H54 (cell line): Measurements from ENCODE around the gene TXNRD2.

Experiments used
- DNase-seq: peaks from one replicate; pipeline ENCODE4 v3.0.0; 2011; ENCODE audit warnings: low spot score, mixed read lengths; ENCODE audit not compliant: insufficient read length
- FAIRE-seq: peaks from 3 replicates; lab custom pipeline; 2011; peaks lifted over from hg19 to GRCh38; lab: Jason Lieb, UNC
- POLR2A ChIP-seq: IDR thresholded peaks from 2 replicates; pipeline ENCODE4 v1.6.1; 2011; ENCODE audit warnings: low read depth, mild to moderate bottlenecking, low read length

Gene TXNRD2

DNA sequence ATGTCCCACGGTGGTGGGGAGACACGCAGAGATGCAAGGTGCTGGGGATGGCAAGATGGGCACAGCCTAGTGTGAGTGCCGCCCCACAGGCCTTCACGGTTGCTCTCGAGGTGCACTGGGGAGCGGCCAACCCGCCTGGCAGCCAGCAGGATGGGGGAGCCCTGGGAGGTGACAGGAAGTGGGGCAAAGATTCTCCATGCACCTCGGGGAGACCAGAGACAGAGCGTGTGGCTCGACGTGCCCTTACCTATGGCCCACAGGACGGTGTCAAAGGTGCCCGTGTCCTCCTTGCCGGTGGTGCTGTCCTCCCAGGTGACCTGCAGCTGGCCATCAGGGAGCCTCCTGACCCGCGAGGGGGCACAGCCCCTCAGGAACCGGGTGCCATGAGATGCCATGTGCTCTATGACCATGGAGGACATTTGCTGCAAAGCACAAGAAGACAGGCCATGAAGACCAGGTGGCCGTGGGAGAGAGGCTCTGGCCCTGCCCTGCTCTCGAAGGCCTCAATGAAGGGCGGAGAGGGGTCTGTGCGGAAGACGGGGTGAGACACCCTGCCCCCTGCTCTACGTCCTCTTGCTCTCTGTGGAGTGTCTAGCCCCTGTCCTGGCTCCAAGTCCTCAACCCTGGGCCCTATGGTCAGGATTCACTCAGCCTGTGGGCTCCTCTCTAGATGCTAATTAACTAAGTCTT is 46.3 kb downstream of the TXNRD2 start:
- no peak for TF ChIP-seq POLR2A
- FAIRE-seq (no peak), DNase-seq (no peak)

- TF ChIP-seq POLR2A, result no peak
- DNase-seq (no peak), FAIRE-seq (no peak)
These were observed 48.3 kb downstream of the TXNRD2 start for GRCh38 chr22:19893363-19893762.

GRCh38 chr22:19892925-19893324 is 48.7 kb downstream of the TXNRD2 start:
- no peak for TF ChIP-seq POLR2A
- DNase-seq (no peak), FAIRE-seq (no peak)

- TF ChIP-seq POLR2A, result no peak
- no peak for FAIRE-seq
These were observed 49.2 kb downstream of the TXNRD2 start for GRCh38 chr22:19892257-19892879.

GRCh38 chr22:19891317-19892256 is 50.0 kb downstream of the TXNRD2 start:
- FAIRE-seq, result no peak
- peak; percentile 69 for DNase-seq
- TF ChIP-seq POLR2A, result no peak

More at GRCh38 chr22:19892257-19892879, 49.2 kb downstream of the TXNRD2 start:
- DNase-seq, result no peak

DNA sequence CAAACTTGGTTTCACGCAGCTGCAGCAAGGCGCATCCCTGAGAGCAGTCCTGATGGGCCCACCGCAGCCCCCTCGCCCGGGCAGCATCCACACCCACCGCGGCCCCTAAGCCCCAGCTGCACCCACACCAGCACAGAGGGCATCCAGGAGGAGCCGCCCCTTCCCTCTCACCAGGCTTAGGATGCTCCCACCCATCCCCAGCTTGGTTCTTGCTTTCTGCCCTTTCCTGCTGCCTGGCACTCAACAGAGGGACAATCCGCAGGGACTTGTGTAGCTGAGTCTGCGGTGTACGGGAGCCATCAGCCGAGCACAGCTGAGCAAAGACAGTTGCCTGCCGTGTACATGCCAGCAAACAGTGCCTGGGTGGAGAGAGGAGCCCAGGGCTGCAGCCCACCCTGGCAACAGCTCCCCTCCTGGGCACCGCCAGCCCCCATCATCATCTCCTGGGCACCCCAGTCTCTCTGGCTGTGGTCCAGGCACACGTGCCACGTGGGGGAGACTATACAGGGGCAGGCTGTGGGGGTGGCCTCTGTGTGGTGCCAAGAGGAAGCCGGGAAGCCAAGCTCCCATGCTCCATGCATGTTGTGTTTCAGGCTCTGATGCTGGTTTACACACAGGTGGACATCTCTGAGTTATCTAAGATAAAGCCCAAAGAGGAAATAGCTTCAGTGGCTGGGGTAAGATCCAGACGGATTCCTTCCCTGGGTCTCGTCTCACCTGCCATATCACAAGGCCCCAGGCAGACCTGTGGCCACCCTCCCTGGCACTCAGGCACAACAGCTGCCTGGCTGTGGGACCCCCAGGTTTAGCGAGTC is 50.9 kb downstream of the TXNRD2 start:
- no peak for TF ChIP-seq POLR2A
- FAIRE-seq (no peak), DNase-seq (no peak)

- no peak for TF ChIP-seq POLR2A
- FAIRE-seq (no peak), DNase-seq (no peak)
These were observed 51.7 kb downstream of the TXNRD2 start for GRCh38 chr22:19889951-19890350.

- no peak for FAIRE-seq
- TF ChIP-seq POLR2A, result no peak
- no peak for DNase-seq
These were observed 53.4 kb downstream of the TXNRD2 start for GRCh38 chr22:19888131-19888746.

DNA sequence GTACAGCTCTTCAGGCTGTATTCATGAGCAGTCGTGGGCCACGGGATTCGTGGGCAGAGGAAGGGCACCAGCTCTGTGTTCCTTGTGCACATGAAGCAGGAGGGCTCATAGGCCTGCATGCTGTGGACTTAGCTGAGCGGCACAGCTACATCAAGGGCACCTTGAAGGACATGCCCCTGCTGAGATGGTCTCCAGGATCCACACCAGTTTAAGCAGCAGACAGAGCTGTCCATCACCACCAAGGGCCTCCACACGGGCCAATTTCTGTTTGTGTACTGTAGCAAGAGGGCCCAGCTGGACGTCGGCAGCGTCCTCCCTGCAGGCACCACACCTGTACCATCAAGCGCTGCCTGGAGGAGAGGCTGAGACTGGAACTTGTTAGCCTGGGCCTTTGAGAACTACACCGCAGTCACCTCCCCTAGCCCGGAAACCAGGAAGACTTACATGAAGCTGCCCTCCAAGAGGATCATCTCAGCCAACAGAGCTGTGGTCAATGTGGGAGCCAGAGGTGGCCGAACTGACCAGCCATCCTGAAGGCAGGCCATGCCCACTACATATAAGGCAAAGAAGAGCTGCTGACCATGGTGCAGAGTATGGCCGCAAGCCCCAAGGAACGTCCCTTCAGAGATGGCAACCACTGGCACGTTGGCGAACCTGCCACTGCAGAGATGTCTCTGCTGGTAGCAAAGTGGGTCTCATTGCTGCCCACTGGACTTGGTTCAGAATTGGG is 54.2 kb downstream of the TXNRD2 start:
- FAIRE-seq (no peak), DNase-seq (no peak)
- no peak for TF ChIP-seq POLR2A

- no peak for FAIRE-seq
- TF ChIP-seq POLR2A, result no peak
- DNase-seq, result no peak
These were observed 54.9 kb downstream of the TXNRD2 start for GRCh38 chr22:19886605-19887255.

DNA sequence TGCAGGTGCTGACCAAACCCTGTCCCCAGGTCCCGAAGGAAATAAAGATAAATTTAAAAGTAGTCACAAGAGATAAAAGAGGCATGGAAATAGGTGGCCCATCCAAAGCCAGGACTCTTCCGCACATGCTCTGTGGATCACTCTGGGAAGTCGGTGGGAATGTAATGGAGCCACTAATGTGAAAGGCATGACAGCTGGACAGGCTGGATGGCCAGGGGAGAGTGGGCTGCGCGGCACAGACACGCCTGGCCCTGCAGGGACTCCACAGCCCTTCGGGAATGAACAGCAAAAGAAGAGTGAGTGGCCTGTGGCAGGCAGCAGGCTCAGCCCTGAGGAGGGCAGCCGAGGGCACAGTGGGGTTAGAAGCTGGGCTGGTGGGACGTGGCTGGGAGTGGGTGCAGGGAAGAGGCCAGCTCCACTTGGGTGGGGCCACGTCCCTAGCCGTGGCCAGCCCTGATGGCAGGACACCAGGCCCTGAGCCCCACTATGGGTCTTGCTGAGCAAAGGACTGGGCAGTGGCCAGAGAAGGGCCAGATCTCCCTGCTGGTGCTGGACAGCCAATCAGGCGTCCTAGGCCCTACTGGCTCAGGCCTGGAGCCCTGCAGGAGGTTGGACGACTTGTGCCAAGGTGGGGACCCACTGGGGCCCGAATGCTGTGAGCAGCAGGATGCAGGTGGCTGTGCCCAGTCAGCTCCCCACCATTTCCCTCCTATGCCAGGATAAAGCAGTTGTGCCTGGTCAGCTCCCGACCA is 55.6 kb downstream of the TXNRD2 start:
- TF ChIP-seq POLR2A, result no peak
- DNase-seq (no peak), FAIRE-seq (no peak)
